Naive thymus-derived CD8-positive, alpha-beta T cell (primary cell): Measurements from ENCODE around the gene HPS3. TPM values are rescaled to one million over a fixed set of nuclear protein-coding genes. Genes with fewer than 3 reads are reported as not detected.
"Not testable (repeated sequence)": the region's sequence is repeated elsewhere in the genome, so short reads cannot be mapped to it uniquely, and the experiment has no call there.

ENCODE experiments used
- ATAC-seq, 2 donors: fragments of 150-1000 bp; cut with Tn5 transposase in 1 of 2; sonication (Bioruptor Pico), chemical (Tn5 transposase) in 1 of 2; 1 replicate in 1 of 2; 2 replicates in 1 of 2; pipeline ENCODE4 v1.10.0; 2021; ENCODE audit warnings: mild to moderate bottlenecking in 2 of 2, moderate library complexity in 2 of 2
- POLR2A ChIA-PET: fragments of 350-600 bp; sonication (Branson Sonifier 250); formaldehyde crosslinking; loops from one replicate; lab custom pipeline; 2021; ENCODE audit warnings: antibody characterized with exemption; lab: Charles Lee
- DNase-seq, 10 donors: peaks; one replicate each; pipeline versions ENCODE4 v3.0.0 to v3.0.0-alpha.2; 2020 to 2022
- H3K27ac Mint-ChIP-seq, 10 donors: one replicate each; pipeline ENCODE4 v1.8.0; 2020 to 2022; ENCODE audit warnings: mild to moderate bottlenecking in 10 of 10, mixed read lengths in 10 of 10, moderate library complexity in 4 of 10, inconsistent platforms in 1 of 10
- H3K27me3 Mint-ChIP-seq, 5 donors: one replicate each; pipeline ENCODE4 v1.8.0; 2021 to 2022; ENCODE audit warnings: mixed read lengths in 5 of 5
- H3K36me3 Mint-ChIP-seq, 3 donors: one replicate each; pipeline ENCODE4 v1.8.0; 2020 to 2022; ENCODE audit warnings: mixed read lengths in 3 of 3, mild to moderate bottlenecking in 2 of 3, inconsistent platforms in 1 of 3
- H3K4me1 Mint-ChIP-seq, 4 donors: one replicate each; pipeline ENCODE4 v1.8.0; 2021 to 2022; ENCODE audit warnings: mixed read lengths in 4 of 4
- H3K4me3 Mint-ChIP-seq, 10 donors: one replicate each; pipeline ENCODE4 v1.8.0; 2020 to 2022; ENCODE audit warnings: mild to moderate bottlenecking in 10 of 10, mixed read lengths in 10 of 10, moderate library complexity in 6 of 10, inconsistent platforms in 1 of 10
- H3K9me3 Mint-ChIP-seq, 9 donors: one replicate each; pipeline ENCODE4 v1.8.0; 2020 to 2022; ENCODE audit warnings: mixed read lengths in 9 of 9, mild to moderate bottlenecking in 3 of 9, inconsistent platforms in 1 of 9, moderate library complexity in 1 of 9
- polyA plus RNA-seq, 3 donors: library from polyadenylated mRNA; unstranded; fragments of 300-500 nt; fragmentation: Illumina TruSeq; gene quantifications; one replicate each; pipeline ENCODE4 v1.2.3, GENCODE V29; 2021
- total RNA-seq, 8 experiments: library from RNA in 2 of 8; stranded (reverse) in 2 of 8; gene quantifications; one replicate each; pipeline ENCODE4 v1.2.3 and lab custom pipeline; 2021 to 2026

HPS3 gene
- total and polyA plus RNA-seq, 5 experiments from 2014 or later, result 31.5 to 41.0 (median 33.2) TPM

GRCh38 chr3:149095487-149095886 lies 34.0 kb upstream of the HPS3 start:
- no peak for ATAC-seq
- DNase-seq, result no peak
- Mint-ChIP-seq H3K9me3 (no peaks in the 10 kb centered on the region), H3K27me3 (peaks cover 0 to 2% (median 0%) of the 10 kb centered on the region in 5 donors), H3K27ac (no peak overlapping the region), H3K4me1 (peaks cover 0 to 3% (median 0%) of the 10 kb centered on the region in 4 donors), H3K4me3 (no peak overlapping the region), H3K36me3 (no peaks in the 10 kb centered on the region)
- POLR2A ChIA-PET, result no interaction called here

DNA sequence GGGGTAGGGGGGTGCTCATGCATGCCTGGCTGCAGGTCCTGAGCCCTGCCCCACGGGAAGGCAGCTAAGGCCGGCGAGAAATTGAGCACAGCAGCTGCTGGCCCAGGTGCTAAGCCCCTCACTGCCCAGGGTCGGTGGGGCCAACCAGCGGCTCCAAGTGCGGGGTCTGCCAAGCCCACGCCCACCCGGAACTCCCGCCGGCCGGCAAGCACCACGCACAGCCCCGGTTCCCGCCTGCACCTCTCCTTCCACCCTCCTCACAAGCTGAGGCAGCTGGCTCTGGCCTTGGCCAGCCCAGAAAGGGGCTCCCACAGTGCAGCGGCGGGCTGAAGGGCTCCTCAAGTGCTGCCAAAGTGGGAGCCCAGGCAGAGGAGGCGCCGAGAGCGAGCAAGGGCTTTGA lies 31.5 kb upstream of the HPS3 start:
- ATAC-seq, H3K36me3 Mint-ChIP-seq, H3K27ac Mint-ChIP-seq, H3K27me3 Mint-ChIP-seq, POLR2A ChIA-PET, H3K9me3 Mint-ChIP-seq, H3K4me3 Mint-ChIP-seq, H3K4me1 Mint-ChIP-seq, DNase-seq: not testable (repeated sequence)

DNA sequence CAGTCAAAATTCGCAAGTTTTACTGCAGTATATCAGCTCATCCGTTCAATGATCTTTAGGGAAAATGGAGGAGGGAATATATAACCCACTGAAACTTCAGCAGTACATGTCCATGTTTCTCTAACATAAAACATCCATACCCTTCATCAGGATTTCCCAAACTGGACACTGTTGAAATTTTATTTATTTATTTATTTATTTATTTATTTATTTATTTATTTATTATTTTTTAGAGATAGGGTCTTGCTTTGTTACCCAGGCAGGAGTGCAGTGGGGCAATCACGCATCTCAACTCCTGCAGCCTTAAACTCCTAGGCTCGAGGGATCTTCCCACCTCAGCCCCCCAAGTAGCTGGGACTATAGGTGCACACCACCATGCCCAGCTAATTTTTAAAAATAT lies 28.3 kb upstream of the HPS3 start:
- H3K27ac Mint-ChIP-seq, result no peak overlapping the region
- DNase-seq (no peak), ATAC-seq (no peak)
- H3K27me3 Mint-ChIP-seq, result peaks cover 0 to 5% (median 0%) of the 10 kb centered on the region in 5 donors
- POLR2A ChIA-PET, result no interaction called here
- H3K9me3 Mint-ChIP-seq, result peaks cover 0 to 12% (median 3%) of the 10 kb centered on the region in 9 donors
- H3K4me3 Mint-ChIP-seq, result no peak overlapping the region
- H3K36me3 Mint-ChIP-seq, result peaks cover 0 to 9% (median 7%) of the 10 kb centered on the region in 3 donors
- no peaks in the 10 kb centered on the region for H3K4me1 Mint-ChIP-seq

DNA sequence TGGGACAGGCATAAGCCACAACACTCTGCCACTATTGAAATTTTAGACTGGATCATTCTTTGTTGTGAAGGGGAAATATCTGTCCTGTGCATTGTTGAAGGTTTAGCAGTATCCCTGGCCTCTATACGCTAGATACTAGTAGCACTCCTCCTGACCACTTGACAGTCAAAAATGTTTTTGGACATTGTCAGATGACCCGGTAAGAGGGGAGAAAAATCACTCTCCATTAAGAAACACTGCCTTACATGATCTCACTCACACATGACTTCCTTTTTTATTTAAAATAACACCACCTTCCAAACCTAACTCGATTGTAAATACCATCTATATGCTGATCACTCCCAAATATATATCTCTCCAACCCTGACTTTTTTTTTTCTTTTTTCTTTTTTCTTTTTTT lies 27.8 kb upstream of the HPS3 start:
- Mint-ChIP-seq H3K27ac (no peak overlapping the region), H3K9me3 (peaks cover 0 to 16% (median 4%) of the 10 kb centered on the region in 9 donors), H3K4me1 (no peaks in the 10 kb centered on the region), H3K36me3 (peaks cover 0 to 12% (median 7%) of the 10 kb centered on the region in 3 donors), H3K4me3 (no peak overlapping the region), H3K27me3 (peaks cover 0 to 5% (median 0%) of the 10 kb centered on the region in 5 donors)
- POLR2A ChIA-PET, result no interaction called here
- ATAC-seq (no peak), DNase-seq (no peak)

GRCh38 chr3:149104484-149104883 lies 25.0 kb upstream of the HPS3 start:
- no peaks in the 10 kb centered on the region for H3K4me1 Mint-ChIP-seq
- H3K36me3 Mint-ChIP-seq, result peaks cover 0 to 12% (median 11%) of the 10 kb centered on the region in 3 donors
- no peak overlapping the region for H3K4me3 Mint-ChIP-seq
- DNase-seq (no peak), ATAC-seq (no peak)
- peaks cover 0 to 21% (median 4%) of the 10 kb centered on the region in 9 donors for H3K9me3 Mint-ChIP-seq
- POLR2A ChIA-PET, result no interaction called here
- no peak overlapping the region for H3K27ac Mint-ChIP-seq
- peaks cover 0 to 5% (median 0%) of the 10 kb centered on the region in 5 donors for H3K27me3 Mint-ChIP-seq

- H3K4me3 Mint-ChIP-seq, result no peak overlapping the region
- no peak for DNase-seq
- no peak for ATAC-seq
- no peaks in the 10 kb centered on the region for H3K4me1 Mint-ChIP-seq
- H3K27me3 Mint-ChIP-seq, result peaks cover 0 to 2% (median 0%) of the 10 kb centered on the region in 5 donors
- POLR2A ChIA-PET, result no interaction called here
- H3K27ac Mint-ChIP-seq, result peak overlapping the region in 1 of 10 donors; percentile 64
- no peaks in the 10 kb centered on the region for H3K36me3 Mint-ChIP-seq
- no peaks in the 10 kb centered on the region for H3K9me3 Mint-ChIP-seq
Measured at GRCh38 chr3:149114458-149114857, 15.0 kb upstream of the HPS3 start.

- Mint-ChIP-seq H3K27me3 (peaks cover 0 to 2% (median 0%) of the 10 kb centered on the region in 5 donors), H3K4me1 (no peaks in the 10 kb centered on the region), H3K27ac (no peak overlapping the region), H3K4me3 (no peak overlapping the region), H3K9me3 (no peaks in the 10 kb centered on the region), H3K36me3 (no peaks in the 10 kb centered on the region)
- POLR2A ChIA-PET, result no interaction called here
- DNase-seq, result no peak
- ATAC-seq, result no peak
Measured at GRCh38 chr3:149115114-149115513, 14.3 kb upstream of the HPS3 start.

DNA sequence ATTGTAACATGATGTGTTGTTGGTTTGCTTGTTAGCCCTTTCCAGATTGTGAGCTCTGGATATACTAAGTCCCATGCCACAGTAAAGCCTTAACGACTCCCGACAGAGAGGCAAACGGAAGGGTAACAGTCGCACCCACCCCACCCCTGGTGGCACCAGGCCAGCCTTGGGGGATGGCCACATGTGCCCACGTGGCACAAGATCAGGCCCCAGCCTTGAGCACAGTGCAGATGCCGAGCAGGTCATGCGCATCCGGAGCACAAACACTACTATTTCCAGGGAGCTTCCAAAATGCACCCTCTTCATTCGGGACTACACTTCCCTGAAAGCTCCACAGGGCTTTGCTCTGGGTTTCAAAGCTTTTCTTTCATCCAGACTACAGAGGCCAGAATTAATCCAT lies 10.7 kb upstream of the HPS3 start:
- no peaks in the 10 kb centered on the region for H3K36me3 Mint-ChIP-seq
- H3K9me3 Mint-ChIP-seq, result no peaks in the 10 kb centered on the region
- no peak overlapping the region for H3K27ac Mint-ChIP-seq
- ATAC-seq, result no peak
- H3K27me3 Mint-ChIP-seq, result no peaks in the 10 kb centered on the region
- no peak overlapping the region for H3K4me3 Mint-ChIP-seq
- POLR2A ChIA-PET, result no interaction called here
- no peak for DNase-seq
- peaks cover 0 to 5% (median 1%) of the 10 kb centered on the region in 4 donors for H3K4me1 Mint-ChIP-seq

GRCh38 chr3:149119466-149119865 lies 10.0 kb upstream of the HPS3 start:
- H3K4me1 Mint-ChIP-seq, result peaks cover 0 to 5% (median 1%) of the 10 kb centered on the region in 4 donors
- H3K4me3 Mint-ChIP-seq, result no peak overlapping the region
- peak overlapping the region in 1 of 10 donors; percentile 10 for H3K27ac Mint-ChIP-seq
- POLR2A ChIA-PET, result interaction anchor here (1.2 kb wide), 1 partner anchor 153 kb away, joined by 4 read pairs; no protein-coding TSS in a partner anchor
- H3K9me3 Mint-ChIP-seq, result no peaks in the 10 kb centered on the region
- ATAC-seq, result no peak
- H3K27me3 Mint-ChIP-seq, result peaks cover 0 to 7% (median 3%) of the 10 kb centered on the region in 5 donors
- H3K36me3 Mint-ChIP-seq, result no peaks in the 10 kb centered on the region
- no peak for DNase-seq

- Mint-ChIP-seq H3K4me3 (no peak overlapping the region), H3K4me1 (peaks cover 0 to 5% (median 1%) of the 10 kb centered on the region in 4 donors), H3K9me3 (no peaks in the 10 kb centered on the region), H3K27ac (no peak overlapping the region), H3K36me3 (no peaks in the 10 kb centered on the region), H3K27me3 (peaks cover 3 to 14% (median 6%) of the 10 kb centered on the region in 5 donors)
- DNase-seq (peak in 5 of 10 donors; percentile 23 to 64 (median 61)), ATAC-seq (peak; percentile 83 to 91)
- POLR2A ChIA-PET, result interaction anchor here (1.2 to 1.7 kb wide), 2 partner anchors 152 to 154 kb away, joined by 4 to 8 read pairs; no protein-coding TSS in a partner anchor
Measured at GRCh38 chr3:149120051-149120972, 9.1 kb upstream of the HPS3 start.

DNA sequence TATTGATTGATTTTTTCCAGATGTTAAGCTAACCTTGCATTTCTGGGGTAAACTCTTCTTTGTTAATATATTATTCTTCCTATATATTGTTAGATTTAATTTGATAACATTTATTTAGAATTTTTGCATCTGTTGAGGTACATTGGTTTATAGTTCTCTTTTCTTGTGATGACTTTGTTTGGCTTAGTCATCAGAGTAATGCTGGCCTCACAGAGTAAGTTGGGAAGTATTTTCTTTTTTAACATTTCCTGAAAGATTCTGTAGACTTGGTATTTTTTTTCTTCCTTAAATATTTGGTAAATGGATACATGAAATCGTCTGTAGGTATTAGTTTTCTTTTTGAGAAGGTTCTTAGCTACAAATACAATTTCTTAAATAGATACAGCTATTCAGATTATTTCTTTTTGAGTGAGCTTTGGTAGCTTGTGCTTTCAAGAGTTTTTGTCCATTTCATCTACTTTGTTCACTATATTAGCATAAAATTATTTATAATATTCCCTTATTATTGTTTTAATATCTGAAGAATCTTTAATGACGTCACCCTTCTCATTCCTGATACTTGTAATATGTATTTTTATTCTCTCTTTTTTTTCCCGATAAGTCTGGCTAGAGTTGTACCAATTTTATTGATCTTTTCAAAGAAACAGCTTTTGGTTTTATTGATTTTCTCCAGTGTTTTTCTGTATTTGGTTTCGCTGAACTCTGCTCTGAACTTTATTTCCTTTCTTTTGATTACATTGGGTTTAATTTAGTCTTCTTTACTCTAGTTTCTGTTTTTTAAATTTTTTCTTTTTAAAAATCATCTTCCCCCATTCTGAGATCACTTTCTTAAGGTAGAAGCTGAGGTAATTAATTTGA lies 6.5 kb upstream of the HPS3 start:
- DNase-seq (no peak), ATAC-seq (no peak)
- Mint-ChIP-seq H3K36me3 (no peaks in the 10 kb centered on the region), H3K4me3 (no peak overlapping the region), H3K9me3 (no peaks in the 10 kb centered on the region), H3K27ac (no peak overlapping the region), H3K4me1 (peaks cover 0 to 5% (median 1%) of the 10 kb centered on the region in 4 donors), H3K27me3 (peaks cover 3 to 25% (median 11%) of the 10 kb centered on the region in 5 donors)
- POLR2A ChIA-PET, result no interaction called here

DNA sequence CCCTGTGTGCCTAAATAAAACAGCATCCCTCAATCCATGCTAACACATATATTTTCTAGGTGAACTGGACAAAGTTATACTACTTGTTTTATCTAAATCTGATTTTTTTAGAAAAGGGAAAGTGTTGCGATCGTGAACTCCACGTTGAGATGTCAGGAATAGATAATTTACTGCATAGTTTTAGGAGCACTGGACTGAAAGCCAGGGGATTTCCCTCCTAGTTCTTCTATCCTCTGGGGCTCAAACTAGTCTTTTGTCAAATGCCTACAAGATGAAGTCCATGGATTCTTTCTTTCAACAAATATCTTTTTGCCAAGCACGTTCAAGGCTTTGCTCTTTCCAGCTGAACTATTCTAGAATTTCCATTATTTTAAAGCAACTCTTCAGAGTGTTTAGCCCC lies 617 bp upstream of the HPS3 start:
- Mint-ChIP-seq H3K27me3 (peaks cover 3 to 25% (median 11%) of the 10 kb centered on the region in 5 donors), H3K36me3 (peaks cover 0 to 5% (median 0%) of the 10 kb centered on the region in 3 donors)
- POLR2A ChIA-PET, result interaction anchor here (0.6 to 2.4 kb wide), 6 partner anchors 18 to 149 kb away, joined by 3 to 14 read pairs (median 6); no protein-coding TSS in a partner anchor

More for the DNA sequence above, 617 bp upstream of the HPS3 start:
- Mint-ChIP-seq H3K4me3 (peak overlapping the region; percentile 86 to 98 (median 94)), H3K4me1 (peaks cover 20 to 44% (median 43%) of the 10 kb centered on the region in 4 donors), H3K9me3 (no peaks in the 10 kb centered on the region), H3K27ac (peak overlapping the region; percentile 71 to 97 (median 93))
- DNase-seq (no peak), ATAC-seq (peak in 1 of 2 donors; percentile 1)
